Stimulated activated CD8-positive, alpha-beta memory T cell treated with anti-CD3 and anti-CD28 coated beads, Interleukin-4, amount 100 ng/mL, for 24 hours (primary cell): Measurements from ENCODE around the gene CBFB.
"Not testable (repeated sequence)": the region's sequence is repeated elsewhere in the genome, so short reads cannot be mapped to it uniquely, and the experiment has no call there.

Experiments used
- DNase-seq: peaks from one replicate; pipeline ENCODE4 v3.0.0-alpha.2; 2020; ENCODE audit warnings: low read depth

Gene CBFB

DNA sequence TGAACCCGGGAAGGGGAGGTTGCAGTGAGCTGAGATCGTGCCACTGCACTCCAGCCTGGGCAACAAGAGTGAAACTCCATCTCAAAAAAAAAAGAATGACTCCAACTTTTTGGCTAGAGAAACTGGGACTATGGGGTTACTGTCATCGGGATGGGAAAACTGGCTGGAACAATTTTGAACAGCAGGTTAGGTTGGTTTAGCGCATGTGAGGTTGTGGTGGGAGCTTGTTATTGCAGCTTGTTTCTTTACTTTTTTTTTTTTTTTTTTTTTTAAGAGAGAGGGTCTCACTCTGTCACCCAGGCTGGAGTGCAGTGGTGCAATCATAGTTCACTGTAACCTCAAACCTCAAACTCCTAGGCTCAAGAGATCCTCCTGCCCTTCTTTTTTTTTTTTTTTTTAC is 12.6 kb downstream of the CBFB start:
- DNase-seq: not testable (repeated sequence)

GRCh38 chr16:67043420-67043819 is 14.5 kb downstream of the CBFB start:
- DNase-seq: no peak

DNA sequence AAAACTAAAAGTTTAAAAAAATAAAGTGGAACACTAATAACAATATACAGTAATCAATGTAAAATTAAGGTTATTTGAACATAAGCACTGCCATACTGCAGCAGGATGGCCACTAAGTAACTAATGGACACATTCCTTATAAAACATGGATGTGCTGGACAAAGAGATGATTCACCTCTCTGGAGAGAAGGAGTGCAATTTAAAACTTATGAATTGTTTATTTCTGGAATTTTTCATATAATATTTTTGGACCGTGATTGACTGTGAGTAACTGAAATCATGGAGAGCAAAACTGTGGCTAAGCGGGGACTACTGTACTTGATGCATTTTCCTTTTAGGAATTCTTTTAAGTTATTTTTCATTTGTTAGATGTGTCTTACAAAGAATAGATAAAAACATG is 21.8 kb downstream of the CBFB start:
- DNase-seq: no peak

- DNase-seq: no peak
These were observed 23.4 kb downstream of the CBFB start for GRCh38 chr16:67052399-67052798.

DNA sequence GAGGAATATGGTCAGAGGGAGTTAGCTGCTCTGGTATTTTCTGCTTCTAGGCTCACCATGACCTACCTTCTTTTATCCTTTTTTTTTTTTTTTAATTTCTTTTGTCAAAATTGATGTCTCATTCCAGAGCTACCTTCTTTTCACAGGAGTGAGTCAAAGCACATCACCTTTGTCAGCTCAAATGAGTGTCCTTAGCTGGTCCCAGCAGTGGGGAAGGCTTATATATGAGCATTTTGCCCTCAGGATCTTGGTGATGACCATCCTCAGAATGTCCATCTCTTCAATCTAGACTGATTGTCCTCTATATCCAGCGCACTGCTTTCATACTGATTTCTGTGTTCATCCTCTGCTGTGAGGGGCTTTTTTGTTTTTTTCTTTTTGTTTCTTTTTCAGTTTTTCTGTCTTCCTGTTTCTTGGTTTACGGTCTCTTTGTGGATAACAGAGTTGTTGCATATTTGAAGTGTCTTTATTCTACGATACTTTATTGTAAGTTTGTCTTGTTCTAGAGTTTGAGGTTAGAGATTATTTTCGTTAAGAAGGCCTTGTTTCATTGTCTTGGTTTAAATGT is 24.9 kb downstream of the CBFB start:
- no peak for DNase-seq

GRCh38 chr16:67054901-67055300 is 26.0 kb downstream of the CBFB start:
- no peak for DNase-seq

- no peak for DNase-seq
These were observed 27.0 kb downstream of the CBFB start for GRCh38 chr16:67055712-67056487.

DNA sequence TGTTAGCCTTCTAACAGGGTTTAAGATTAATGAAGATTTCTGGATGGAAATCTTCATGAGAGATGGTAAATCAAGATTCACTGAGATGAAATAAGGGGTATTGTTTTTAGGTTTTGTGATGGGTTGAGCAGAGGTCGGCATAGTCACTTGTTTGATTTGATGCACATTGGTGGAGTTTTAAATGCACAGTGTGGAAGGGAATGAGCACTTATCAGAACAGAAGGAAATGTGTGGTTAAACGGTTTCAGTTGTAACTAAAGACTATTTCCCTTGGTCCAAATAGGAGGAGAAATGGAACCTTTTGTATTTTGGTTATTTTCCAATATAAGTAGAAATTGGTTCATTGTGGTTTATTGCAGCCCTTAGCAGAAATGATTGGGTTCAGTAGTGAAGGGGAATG is 34.1 kb downstream of the CBFB start:
- DNase-seq: no peak

DNA sequence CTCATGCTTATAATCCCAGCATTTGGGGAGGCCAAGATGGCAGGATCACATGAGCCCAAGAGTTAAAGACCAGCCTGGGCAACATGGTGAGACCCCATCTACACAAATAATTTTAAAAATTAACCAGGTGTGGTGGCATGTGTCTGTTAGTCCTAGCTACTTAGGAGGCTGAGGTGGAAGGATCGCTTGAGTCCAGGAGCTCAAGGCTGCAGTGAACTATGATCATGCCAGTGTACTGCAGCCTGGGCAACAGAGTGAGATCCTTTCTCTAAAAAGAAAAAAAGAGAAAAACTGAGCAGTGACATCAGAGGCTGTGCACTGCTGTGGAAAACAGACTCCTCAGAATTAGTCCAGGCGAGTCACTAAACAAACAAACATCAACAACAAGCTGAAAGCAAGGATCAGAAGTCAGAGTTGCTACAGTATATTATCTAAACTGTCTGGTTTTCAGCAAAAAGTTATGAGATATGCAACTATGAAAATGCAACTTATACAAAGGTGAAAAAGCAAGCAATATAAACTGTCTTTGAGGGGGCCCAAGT is 39.3 kb downstream of the CBFB start:
- no peak for DNase-seq

DNA sequence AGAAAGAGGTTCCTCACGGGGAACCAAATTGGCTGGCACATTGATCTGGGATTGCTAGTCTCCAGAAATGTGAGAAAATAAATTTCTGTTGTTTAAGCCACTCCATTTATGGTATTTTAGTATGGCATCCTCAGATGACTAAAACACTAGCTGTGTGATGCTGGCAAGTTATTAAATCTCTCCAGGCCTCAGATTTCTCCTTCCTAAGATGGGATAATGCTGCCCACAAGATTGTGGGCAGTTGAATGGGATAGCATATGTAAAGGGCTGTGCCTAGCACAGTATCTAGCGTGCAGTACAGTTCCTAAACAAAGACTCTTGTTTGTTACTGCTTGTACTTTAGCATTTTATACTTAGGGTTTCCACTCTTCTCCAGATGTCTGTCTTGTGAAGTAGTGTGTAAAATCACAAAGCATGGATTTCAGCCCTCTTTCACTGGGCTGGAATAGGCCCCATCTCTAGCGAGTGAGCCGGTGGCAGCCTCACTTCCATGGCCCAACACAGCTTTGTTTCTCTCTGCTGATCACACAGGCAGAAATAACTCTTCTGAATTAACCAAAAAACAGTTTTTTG is 42.6 kb downstream of the CBFB start:
- DNase-seq: no peak

GRCh38 chr16:67075331-67075730 is 46.4 kb downstream of the CBFB start:
- DNase-seq: no peak

GRCh38 chr16:67077871-67078270 is 48.9 kb downstream of the CBFB start:
- no peak for DNase-seq

GRCh38 chr16:67082100-67082499 is 53.2 kb downstream of the CBFB start:
- no peak for DNase-seq

- no peak for DNase-seq
These were observed 53.9 kb downstream of the CBFB start for GRCh38 chr16:67082891-67083290.

GRCh38 chr16:67084345-67085028 is 55.5 kb downstream of the CBFB start:
- DNase-seq: no peak

GRCh38 chr16:67086822-67087221 is 57.9 kb downstream of the CBFB start:
- DNase-seq: no peak

DNA sequence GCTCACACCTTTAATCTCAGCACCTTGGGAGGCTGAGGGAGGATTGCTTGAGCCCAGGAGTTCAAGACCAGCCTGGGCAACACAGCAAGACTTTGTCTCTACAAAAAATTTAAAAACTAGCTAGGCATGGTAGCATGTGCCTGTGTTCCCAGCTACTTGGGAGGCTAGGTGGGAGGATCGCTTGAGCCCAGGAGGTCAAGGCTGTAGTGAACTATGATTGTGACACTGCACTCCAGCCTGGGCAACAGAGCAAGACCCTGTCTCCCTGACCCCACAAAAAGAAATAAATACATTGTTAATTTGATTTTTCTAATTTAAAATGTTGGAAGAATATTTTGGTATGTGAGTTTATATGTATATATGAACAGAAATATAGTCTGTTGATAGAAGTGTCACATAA is 58.3 kb downstream of the CBFB start:
- DNase-seq: no peak

DNA sequence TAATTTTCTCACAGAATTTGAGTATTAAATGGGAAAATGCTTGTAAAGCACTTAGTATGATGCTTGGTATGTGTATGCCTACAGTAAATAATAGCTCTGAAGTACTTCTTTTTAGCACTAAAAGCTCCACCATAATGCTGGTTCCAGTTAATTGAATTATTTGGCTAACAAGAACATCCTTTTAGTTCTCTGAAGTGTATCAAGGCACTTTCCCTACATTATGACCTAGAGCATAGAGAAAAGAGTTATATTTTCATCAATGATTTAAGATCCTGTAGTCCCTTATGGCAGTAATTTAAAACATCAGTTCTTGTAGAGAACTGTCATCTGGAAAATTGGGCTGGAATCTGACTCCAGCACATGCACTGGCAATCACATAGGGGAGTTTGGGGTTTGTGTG is 58.9 kb downstream of the CBFB start:
- no peak for DNase-seq

DNA sequence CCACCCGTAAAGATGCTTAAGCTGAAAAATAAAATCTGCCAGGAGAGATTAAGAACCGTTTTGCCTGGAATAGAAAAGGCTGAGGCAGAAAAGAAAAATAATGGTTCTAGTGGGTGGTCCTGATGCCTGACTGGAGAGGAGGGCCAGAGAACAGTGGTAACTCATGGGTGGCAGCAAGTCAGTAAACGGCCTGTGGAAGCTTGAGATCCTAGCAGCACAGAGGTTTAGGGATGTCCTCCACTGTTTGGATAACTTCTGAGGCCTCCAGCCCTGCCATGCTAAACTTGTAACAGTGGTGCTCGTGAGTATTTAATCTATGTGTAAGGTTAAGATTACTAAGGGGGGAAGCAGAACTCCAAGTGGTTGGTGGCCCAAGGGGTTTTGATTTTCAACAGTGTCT is 59.6 kb downstream of the CBFB start:
- no peak for DNase-seq

DNA sequence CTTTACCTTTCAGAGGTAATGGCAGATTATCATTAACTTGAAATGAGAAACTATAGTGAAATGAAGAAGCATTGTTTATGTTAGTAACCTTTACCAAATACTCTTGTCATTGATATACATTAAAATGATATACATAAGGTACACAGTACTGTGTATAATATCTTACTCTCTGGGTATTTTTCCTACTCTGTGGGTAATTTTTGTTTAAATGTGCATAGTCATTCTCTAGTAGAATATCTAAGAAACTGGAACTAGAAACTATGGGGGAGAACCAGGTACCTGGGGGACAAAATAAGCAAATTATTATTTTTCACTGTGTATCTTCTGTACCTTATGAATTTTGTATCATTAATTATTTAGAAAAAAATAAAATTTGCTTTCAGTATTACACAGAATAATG is 60.2 kb downstream of the CBFB start:
- no peak for DNase-seq

GRCh38 chr16:67091906-67092566 is 63.1 kb downstream of the CBFB start:
- no peak for DNase-seq

- no peak for DNase-seq
These were observed 64.3 kb downstream of the CBFB start for GRCh38 chr16:67093098-67093726.
